DMS79 (cell line): Measurements from ENCODE around the gene OMP.
A peak's percentile ranks its signal among the peaks of the same experiment; 100 is the strongest.

Experiments used
- DNase-seq: peaks from one replicate; lab custom pipeline; 2025; lab: John Stamatoyannopoulos, UW

The OMP gene

GRCh38 chr11:77069336-77069968, 33.2 kb upstream of the OMP start:
- DNase-seq = peak; percentile 58

DNA sequence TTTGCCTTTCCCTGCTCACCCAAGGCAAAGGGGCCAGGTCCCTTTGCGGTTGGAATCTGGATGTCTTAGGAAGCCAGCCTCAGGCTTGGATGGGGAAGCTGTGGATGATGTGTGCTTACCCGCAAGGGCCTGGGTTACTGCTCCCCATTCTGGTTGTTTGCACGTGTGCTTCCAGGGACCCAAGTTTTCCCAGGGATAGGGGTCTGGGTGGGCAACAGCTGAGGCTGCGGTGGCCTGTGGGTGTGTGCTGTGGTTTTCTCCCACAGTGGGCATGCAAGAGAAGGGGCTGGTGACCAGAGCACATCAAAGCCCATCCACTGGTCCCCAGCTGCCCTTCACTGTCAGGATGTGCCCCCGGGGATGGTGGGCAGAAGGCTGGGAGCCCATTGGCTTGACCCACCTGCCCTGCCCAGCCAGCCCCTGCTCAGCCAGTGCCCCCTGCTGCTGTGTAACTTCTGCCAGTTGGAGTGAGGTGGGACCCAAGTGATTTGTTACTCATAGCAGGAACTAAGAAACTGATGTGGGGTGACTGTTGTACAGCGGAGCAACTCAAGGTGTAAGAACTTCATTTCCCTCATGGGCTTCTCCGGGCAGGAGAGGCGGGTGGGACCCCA, 32.6 kb upstream of the OMP start:
- DNase-seq = no peak

- DNase-seq = no peak
Observed at GRCh38 chr11:77071077-77071476, 31.6 kb upstream of the OMP start.

DNA sequence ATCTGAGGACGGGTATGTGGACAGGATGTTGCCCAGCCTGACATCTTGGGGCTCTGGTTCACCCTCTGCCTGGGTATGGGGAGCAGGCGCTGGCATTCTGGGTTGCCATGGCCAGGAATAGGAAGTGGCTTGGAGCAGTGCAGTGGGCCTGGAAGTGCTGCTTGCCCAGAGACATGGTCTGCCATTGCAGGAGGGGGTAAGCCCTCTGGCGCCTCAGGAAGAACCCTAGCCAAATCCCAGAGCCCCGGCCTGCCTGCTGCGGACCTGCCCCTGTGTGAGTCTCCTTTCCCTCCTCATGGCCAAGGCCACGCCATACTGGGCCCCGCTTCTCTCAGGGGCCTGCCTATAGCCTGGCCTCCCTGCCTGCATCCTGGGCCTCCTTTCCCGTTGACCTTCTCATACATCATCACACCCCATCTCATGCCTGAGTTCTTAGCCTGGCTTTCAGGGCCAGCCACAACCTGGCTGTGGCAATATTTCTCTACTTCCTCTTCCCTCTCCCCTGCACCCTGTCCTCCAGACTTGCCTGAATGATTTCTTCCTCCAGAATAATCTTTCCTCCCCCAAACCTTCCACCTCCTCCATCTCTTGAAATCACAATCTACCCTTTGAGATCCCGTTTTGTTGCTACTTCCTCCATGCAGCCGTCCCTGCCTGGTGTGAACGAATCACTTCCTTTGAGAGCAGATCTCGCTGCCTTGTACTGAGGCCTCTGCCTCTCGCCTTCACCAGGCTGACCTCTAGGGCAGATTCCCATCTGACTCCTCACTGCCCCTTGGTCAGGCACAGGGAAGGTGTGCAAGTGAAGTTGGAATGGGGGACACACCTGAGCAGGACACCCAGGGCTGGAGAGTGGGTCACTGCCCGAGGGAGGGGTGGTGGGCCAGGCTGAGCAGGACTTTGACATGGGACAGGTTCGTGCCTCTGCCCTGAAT, 30.7 kb upstream of the OMP start:
- no peak for DNase-seq

DNA sequence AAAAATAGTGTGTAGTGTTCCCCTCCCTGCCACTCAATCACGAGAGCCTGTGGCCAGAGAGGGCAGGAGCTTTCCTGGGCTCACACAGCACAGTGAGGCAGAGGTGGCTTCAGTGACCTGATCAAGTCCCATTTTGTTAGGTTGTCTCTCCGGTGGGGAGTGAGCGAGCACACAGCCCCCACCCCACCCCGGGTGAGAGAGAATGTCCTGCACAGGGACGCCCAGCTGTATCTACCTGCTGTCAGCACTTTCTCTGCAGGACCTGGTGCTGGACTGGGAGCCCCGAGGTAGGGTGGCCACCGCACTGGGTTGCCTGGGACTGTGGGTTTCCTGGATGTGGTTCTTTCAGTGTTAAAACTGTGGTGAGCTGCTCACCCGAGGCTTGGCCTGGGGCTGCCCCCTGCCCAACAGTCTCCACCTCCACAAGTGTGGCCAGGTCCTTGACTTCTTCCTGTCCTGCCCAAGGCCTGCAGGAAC, 29.8 kb upstream of the OMP start:
- DNase-seq = no peak

GRCh38 chr11:77073328-77074001, 29.2 kb upstream of the OMP start:
- DNase-seq = no peak

GRCh38 chr11:77074205-77074604, 28.4 kb upstream of the OMP start:
- no peak for DNase-seq

DNA sequence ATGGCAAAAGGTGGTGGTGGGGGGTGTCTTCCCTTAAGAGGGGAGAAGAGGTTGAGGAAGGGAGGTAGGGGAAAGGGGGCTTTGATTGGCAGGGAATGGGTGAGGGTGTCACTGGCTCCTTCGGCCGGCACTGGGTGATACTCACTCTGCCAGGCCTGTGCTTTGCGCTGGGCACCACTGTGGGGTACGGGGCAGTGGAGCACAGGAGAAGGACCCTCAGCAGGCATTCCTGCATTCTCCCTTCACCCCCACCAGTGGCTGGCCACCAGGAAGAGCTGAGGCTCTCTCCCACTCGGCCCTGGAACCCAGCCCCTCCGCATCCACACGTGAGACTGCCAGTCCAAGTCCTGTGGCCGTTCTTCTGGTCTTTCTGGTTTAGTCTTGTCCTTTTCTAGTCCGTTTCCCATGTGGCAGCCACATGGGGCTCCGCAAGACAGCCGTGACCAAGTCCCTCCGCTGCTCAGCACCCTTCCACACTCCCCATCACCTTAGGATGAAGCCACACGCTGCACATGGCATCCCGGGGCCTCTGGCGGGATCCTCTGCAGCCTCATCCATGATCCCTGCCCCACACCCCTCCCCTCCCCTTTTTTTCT, 27.9 kb upstream of the OMP start:
- DNase-seq = no peak

DNA sequence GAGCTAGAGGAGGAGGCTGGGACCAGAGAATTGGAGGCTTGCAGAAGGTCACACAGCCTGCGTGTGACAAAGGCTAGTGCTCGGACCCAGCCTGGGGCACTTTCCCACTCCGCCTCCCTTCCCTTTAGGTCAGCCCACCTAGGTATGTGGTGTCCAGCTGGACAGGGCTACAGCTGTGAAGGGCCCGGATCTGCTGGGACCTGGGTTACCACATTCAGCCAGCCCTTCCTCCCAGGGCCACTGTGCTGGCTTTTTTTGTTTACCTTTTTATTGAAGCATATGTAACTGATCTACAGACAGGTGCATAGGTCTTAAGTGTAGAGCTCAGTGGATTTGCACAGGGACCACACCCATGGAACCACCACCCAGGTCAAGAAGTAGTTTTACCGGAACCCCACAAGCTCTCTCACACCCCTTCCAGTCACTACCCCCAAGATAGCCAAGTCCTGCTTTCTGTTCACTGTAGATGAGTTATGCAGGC, 27.2 kb upstream of the OMP start:
- no peak for DNase-seq

DNA sequence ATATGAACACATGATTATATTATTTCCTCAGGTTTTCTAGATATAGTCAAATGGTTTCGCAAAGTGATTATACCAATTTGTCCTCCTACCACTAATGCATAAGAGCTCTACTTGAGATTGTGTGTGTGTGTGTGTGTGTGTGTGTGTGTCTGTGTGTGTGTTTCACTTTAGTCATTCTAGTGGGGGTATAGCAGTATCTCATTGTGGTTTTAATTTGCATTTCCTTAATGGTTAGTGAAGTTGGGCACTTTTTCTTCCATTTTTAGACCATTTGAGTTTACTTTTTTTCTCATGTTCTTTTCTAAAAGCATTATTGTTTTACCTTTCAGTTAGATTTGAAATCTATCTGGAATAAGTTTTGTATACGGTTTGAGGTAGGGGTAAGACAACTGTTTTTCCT, 23.0 kb upstream of the OMP start:
- DNase-seq = no peak

- DNase-seq = no peak
Observed at GRCh38 chr11:77080643-77081210, 21.9 kb upstream of the OMP start.

DNA sequence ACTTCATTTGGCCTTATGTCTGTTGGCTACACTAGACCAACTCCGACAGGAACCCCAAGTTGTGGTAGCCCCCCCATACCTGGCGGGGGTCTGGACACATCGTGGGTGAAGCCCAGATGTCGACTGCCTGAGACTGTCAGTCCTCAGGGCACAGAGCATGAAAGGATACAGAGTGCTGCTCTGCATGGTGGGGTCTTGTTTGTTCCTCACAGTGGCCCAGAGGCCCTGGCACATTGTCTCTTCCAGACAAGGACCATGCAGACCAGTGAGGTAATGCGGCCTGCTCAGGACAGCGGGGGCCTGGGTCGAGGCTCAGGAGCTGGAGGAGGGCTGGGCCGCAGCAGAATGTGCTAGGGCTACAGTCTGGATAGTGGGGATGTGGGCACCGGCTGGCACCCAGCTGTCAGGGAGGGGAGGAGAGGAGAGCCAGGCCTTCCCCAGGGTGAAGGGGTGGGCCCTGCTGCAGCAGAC, 21.2 kb upstream of the OMP start:
- no peak for DNase-seq

DNA sequence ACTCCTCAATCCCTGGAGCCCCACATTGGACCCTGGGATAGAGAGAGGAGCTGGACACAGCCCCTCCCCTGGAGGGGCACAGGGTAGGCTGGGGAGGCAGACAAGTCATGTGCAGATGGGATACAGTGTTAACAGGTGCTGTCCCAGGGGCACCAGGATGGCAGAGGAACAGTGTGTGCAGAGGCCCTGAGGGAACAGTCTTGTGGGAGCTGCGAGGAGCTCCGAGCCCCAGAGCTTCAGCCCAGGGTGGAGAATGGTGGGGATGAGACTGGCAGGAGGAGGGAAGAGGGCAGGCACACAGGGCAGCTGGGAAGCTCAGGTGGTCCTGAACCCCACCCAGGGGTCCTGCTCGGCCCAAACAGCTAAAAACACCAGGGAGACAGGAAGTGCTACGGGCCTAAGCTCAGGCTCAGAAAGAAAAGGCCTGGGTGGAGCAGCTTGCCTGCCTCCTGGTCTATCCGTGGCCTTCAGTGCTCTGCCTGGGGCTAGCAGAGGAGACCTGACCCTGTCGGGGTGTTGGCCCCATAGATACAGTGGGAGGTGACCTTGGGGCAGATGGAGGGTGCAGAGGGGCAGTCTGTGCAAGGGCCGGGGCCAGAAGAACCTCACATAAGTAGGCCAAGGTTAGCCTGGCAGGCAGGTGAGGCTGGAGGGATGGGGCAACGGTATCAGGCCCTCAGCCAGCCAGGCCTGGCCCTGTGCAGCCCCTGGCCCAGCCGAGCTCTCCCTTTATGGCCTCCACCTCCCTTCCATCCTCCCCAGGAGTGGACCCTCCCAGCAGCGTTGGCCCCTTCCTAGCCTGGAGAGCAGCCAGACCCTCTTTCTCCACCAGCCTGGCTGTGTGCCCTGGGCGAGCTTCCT, 20.4 kb upstream of the OMP start:
- no peak for DNase-seq

- DNase-seq = no peak
Observed at GRCh38 chr11:77082838-77083565, 19.6 kb upstream of the OMP start.

DNA sequence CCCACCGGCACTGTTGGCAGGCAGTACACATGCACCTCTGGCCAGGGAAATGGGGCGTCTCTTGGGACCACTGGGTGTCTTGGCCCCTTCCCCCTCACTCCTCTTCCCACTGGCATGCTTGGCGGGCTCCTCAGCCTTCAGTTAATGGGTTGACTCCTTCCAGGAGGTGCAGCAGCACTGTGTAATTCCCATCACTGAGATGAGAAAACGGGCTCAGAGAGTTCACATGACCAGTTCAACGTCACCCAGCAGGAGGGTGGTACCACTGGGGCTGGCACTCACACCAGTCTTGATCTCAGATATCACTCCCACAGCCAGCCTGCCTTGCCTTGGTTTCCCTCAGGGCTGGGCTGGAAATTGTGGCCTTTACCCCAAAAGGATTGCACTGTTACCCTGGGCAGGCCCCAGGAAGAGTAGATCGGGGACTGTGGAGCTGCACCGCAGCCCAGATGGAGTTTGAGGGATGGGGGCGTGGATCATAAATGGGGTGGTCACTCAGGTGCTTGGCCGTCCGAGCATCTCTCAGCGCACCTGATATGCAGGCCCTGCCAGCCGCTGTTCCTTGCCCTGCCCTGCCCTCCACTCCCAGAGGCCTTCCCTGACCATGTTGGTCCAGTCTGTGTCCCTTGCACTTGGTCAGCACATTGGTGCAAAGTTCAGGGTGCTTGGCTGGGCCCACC, 18.9 kb upstream of the OMP start:
- DNase-seq = no peak

DNA sequence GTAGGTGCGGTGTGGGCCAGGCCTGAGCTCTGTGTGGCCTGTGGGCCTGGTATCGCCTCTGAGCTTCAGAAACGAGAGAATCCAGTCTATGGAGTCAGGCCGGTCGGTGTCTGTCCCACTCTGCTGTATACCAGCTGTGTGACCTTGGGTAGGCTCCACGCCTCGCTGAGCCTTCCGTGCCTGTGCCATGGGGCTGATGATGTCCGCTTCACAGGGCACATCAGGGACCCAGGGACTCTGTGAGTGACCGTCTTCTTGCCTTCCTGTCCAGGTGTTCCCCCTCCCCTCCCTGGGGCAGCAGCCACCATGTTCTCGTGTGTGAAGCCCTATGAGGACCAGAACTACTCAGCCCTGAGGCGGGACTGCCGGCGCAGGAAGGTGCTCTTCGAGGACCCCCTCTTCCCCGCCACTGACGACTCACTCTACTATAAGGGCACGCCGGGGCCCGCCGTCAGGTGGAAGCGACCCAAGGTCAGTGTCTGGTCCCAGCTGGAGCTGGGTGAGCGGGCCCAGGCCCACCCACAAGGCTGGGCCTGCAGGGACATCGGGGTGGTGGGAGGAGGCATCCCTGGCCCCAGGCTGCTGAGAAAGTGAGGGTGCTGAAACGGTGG, 18.0 kb upstream of the OMP start:
- no peak for DNase-seq

DNA sequence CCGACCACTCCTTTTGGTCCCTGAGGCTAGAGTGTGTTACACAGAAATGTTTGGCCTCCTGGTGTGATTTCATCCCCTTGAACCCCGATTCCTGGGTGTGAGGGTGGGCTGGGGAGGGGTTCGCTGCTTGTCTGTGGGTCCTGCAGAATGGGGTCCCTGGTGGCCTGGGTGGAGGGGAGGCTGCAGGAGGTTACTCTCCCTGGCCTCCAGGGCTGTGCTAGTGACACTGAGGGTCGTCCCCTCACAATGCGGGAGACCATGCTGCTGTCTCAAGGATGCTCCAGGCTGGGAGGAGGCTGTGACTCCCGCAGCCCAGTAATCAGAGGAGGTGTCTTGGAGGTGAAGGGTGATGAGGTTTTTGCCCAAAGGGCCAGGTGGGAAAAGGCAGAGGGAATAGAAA, 17.0 kb upstream of the OMP start:
- no peak for DNase-seq
